ENCODE data around the gene MRPL1.
"Not testable (repeated sequence)": the region's sequence is repeated elsewhere in the genome, so short reads cannot be mapped to it uniquely, and the experiment has no call there.

MRPL1 gene

DNA sequence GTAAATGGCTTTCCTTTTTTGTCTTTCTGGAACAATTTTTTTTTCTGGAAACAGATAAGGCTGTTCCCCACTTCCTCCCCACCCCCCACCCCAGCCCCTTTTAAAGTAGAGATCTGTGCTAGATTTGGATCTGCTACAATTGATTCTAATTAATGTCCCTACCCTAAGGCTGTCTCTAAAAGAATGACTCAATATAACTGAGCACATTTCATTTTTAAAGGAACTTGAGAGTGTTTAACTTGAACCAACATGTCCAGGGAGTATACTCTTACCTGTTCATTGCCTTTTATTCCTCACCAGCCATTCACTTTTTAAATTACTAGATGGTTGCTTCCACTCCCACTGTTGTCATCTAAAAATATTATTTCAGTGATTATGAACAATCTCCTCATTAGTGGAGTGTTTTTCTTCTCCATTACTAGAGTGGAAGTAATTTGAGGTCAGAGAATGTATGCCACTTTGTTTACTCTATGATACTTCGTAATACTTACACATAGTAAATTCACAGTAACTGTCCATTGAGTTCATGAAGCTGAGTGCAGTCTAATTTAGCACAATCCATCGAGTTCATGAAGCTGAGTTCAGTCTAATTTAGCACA lies 29.4 kb upstream of the MRPL1 start:
- no peaks in the 10 kb centered on the region for H3K36me3 Mint-ChIP-seq (ENCODE audit: low read depth)
- intact Hi-C loops (cut with micrococcal nuclease): no loop called here
- no peaks in the 10 kb centered on the region for H3K9me3 Mint-ChIP-seq
- no peak overlapping the region for H3K4me3 Mint-ChIP-seq
- no peaks in the 10 kb centered on the region for H3K27me3 Mint-ChIP-seq
- H3K4me1 Mint-ChIP-seq (ENCODE audit: low read depth): no peaks in the 10 kb centered on the region
- no peak overlapping the region for H3K27ac Mint-ChIP-seq

DNA sequence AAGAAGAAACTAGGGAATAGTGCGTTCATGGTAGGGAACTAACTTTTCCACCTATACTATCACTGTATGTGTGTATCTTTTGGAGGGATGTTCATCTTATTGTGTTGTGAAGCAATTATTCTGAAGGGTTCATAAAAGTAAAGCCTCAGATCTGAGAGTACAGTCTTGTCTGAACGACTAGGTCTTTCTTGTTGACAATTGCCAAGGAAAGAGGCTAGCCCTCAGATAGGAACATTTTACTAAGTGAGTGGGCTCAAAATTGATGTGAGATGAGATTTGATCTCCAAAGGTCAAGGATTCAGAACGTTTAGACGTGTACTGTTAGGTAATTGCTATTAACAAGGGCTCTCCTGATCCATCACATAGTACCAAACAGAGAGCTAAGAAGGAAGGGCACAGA lies 28.2 kb upstream of the MRPL1 start:
- Mint-ChIP-seq H3K36me3 (ENCODE audit: low read depth) (no peaks in the 10 kb centered on the region), H3K4me1 (ENCODE audit: low read depth) (no peaks in the 10 kb centered on the region), H3K27me3 (no peaks in the 10 kb centered on the region), H3K9me3 (no peaks in the 10 kb centered on the region), H3K27ac (no peak overlapping the region), H3K4me3 (no peak overlapping the region)
- intact Hi-C loops (cut with micrococcal nuclease): no loop called here

DNA sequence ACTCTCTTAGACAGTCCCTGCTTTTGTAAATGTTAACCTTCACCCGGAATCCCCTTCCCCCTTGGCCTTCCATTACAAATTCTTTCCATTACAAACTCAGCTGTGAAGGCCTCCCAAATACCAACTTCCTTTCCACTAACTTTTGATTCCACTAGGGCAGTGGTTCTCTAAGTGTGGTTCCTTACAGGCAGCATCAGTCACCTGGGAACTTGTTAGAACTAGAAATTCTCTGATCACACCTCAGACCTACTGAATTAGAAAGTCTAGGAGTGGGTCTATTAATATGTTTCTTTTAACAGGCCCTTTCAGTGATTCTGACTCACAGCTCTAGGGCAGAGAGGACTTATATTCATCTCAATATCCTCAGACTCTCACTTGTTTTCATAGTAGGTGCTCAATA lies 19.0 kb upstream of the MRPL1 start:
- Mint-ChIP-seq H3K4me1 (ENCODE audit: low read depth) (no peaks in the 10 kb centered on the region), H3K27ac (no peak overlapping the region), H3K27me3 (no peaks in the 10 kb centered on the region), H3K36me3 (ENCODE audit: low read depth) (no peaks in the 10 kb centered on the region), H3K9me3 (no peaks in the 10 kb centered on the region), H3K4me3 (no peak overlapping the region)
- intact Hi-C loops (cut with micrococcal nuclease): no loop called here

DNA sequence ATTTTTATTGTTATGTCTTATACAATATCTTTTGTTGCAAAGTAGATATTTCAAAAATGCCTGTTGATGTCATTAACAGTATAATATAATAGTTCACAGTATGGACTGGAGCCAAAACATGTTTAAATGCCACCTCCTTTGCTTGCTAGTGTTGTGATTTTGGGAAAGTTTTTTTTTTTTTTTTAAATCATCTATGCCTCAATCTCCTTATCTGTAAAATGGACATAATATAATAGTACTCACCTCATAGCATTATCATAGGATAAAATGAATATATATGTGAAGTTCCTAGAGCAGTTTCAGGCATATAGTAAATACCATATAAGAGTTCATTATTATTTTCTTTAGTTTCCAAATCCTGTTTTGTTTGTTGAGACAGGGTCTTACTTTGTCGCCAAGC lies 18.3 kb upstream of the MRPL1 start:
- no peaks in the 10 kb centered on the region for H3K27me3 Mint-ChIP-seq

DNA sequence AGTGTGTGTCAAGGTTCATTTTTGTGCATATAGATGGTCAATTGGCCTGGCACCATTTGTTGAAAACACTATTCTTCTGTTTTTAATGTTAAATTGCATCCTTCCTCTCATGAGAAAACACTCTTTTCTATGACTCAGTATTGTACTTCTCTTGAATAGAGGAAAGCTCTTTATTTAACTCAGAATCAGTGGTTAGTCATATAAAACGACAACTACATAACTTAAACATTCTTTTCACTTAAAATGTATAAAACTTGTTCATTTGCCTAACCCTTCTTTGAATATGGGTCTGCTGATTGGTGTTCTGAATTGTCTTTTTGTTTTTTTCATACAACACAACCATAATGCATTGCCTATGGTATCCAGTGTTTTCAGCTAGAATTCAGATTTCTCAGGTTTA lies 17.2 kb upstream of the MRPL1 start:
- Mint-ChIP-seq H3K27ac (no peak overlapping the region), H3K27me3 (no peaks in the 10 kb centered on the region), H3K4me1 (ENCODE audit: low read depth) (no peaks in the 10 kb centered on the region), H3K36me3 (ENCODE audit: low read depth) (no peaks in the 10 kb centered on the region), H3K4me3 (no peak overlapping the region), H3K9me3 (no peaks in the 10 kb centered on the region)
- intact Hi-C loops (cut with micrococcal nuclease): no loop called here

More for the DNA sequence above, 18.3 kb upstream of the MRPL1 start:
- H3K4me1 Mint-ChIP-seq (ENCODE audit: low read depth): no peaks in the 10 kb centered on the region
- H3K36me3 Mint-ChIP-seq (ENCODE audit: low read depth): no peaks in the 10 kb centered on the region
- H3K9me3 Mint-ChIP-seq: no peaks in the 10 kb centered on the region
- no peak overlapping the region for H3K4me3 Mint-ChIP-seq
- H3K27ac Mint-ChIP-seq: no peak overlapping the region
- intact Hi-C loops (cut with micrococcal nuclease): no loop called here

DNA sequence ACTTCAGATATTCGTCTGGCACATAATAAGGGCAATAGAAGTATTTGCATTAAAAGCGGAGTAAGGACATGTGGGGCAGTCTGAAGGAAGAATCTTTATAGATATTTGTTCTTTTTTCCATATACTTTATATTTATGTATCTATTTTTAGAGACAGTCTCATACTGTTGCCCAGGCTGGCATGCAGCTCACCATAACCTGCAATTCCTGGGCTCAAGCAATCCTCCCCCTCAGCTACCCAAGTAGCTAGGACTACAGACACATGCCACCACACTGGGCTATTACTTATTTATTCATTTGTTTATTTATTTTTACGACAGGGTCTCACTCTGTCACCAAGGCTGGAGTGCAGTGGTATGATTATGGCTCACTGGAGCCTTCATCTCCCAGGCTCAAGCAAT lies 16.7 kb upstream of the MRPL1 start:
- H3K4me3 Mint-ChIP-seq: no peak overlapping the region
- no peaks in the 10 kb centered on the region for H3K9me3 Mint-ChIP-seq
- H3K4me1 Mint-ChIP-seq (ENCODE audit: low read depth): no peaks in the 10 kb centered on the region
- no peaks in the 10 kb centered on the region for H3K27me3 Mint-ChIP-seq
- H3K27ac Mint-ChIP-seq: no peak overlapping the region
- intact Hi-C loops (cut with micrococcal nuclease): no loop called here
- H3K36me3 Mint-ChIP-seq (ENCODE audit: low read depth): no peaks in the 10 kb centered on the region

DNA sequence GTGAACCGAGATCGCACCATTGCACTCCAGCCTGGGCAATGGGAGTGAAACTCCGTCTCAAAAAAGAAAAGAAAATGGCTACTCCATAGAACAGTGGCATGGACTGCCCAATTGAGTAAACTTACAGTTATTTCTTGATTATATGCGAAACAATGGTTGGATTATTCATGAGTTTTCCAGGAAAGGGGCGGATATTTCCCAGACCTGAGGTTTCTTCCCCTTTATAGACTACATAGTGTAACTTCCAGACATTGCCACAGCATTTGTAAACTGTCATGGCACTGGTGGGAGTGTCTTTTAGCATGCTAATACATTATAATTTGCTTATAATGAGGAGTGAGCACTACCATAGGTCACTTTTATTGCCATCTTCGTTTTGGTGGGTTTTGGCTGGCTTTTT lies 14.1 kb upstream of the MRPL1 start:
- Mint-ChIP-seq H3K27me3 (no peaks in the 10 kb centered on the region), H3K27ac (no peak overlapping the region), H3K9me3 (no peaks in the 10 kb centered on the region), H3K4me3 (no peak overlapping the region), H3K36me3 (ENCODE audit: low read depth) (no peaks in the 10 kb centered on the region), H3K4me1 (ENCODE audit: low read depth) (peaks cover 8% of the 10 kb centered on the region)
- intact Hi-C loops (cut with micrococcal nuclease): no loop called here

DNA sequence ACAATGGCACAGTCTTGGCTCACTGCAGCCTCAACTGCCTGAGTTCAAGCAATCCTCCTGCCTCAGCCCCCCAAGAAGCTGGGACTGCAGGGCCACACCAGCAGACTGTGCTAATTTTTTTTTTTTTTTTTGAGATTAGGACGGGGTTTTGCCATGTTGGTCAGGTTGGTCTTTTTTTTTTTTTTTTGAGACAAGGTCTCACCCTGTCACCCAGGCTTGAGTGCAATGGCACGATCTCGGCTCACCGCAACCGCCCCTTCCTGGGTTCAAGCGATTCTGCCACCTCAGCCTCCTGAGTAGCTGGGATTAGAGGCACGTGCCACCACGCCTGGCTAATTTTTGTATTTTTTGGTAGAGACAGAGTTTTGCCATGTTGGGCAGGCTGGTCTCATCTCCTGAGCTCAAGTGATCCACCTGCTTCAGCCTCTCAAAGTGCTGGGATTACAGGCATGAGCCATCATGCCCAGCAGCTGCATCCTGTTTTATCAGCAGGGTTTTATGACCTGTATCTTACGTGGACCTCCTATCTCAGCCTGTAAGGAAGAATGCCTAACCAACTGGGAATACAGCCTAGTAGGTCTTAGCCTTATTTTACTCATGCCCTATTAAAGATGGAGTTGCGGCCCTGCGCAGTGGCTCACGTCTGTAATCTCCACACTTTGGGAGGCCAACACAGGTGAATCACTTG lies 13.2 kb upstream of the MRPL1 start:
- Mint-ChIP-seq H3K4me1 (ENCODE audit: low read depth) (peaks cover 17% of the 10 kb centered on the region), H3K27ac (no peak overlapping the region), H3K36me3 (ENCODE audit: low read depth) (no peaks in the 10 kb centered on the region), H3K9me3 (no peaks in the 10 kb centered on the region), H3K27me3 (no peaks in the 10 kb centered on the region), H3K4me3 (no peak overlapping the region)
- intact Hi-C loops (cut with micrococcal nuclease): no loop called here

DNA sequence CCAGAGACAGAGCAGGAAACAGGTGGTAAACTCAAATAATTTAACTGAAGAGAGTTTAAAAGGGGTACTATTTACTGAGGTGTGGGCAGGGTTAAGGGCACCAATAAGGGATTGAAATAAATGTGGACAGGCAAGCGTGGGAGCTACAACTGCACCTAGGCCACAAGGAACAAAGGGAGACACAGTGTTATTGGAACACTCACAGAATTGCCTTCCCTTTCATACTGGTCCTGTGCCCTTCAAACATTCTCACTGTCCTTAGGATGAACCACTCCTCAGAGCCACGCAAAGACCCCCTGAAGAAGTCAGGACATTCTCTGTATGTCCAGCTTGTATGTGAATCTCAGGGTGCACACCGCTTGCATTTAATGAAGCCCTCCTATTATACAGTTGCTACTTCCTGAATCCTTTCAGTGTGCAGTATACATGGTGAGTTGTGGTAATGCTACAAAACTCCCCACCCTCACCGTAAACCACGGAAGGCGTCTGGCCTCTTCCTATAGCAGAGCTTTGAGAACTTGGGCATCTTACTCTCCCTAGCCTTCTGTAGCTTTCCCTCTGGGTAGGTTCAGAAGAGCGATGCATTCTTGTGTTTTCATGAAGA lies 9.6 kb upstream of the MRPL1 start:
- Mint-ChIP-seq H3K4me1 (ENCODE audit: low read depth) (peaks cover 31% of the 10 kb centered on the region), H3K27ac (peak overlapping the region; percentile 66), H3K4me3 (no peak overlapping the region), H3K36me3 (ENCODE audit: low read depth) (no peaks in the 10 kb centered on the region), H3K9me3 (no peaks in the 10 kb centered on the region), H3K27me3 (no peaks in the 10 kb centered on the region)
- intact Hi-C loops (cut with micrococcal nuclease): no loop called here

DNA sequence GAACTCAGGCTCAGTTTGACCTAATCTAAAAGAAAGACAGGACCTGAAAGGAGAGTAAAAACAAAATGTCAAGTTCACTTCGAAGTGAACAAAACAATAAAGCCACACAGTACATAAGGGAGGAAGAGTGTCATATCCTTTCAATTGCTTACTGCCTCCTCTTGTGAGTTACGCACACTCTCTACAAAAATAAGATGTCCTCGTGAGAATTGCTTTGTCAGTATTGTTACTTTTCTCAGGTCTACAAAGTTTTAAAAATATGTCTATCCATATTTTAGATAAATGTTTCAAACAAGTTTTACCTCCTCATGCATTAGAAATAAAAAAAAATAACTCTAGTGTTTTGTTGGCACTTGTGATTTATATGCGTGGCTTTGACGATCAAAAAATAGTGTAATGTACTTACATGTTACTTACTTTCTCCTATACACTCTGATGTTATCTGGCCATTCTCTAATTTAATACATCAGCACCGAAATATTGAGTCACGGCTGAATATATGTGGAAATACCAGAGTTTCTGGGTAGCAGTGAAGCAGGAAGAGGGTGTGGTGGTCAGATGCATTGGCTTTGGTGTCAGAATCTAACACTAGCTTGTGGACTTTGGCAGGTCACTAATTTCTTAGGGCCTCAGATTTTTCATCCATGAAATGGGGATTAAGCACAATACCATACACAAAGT lies 8.1 kb upstream of the MRPL1 start:
- intact Hi-C loops (cut with micrococcal nuclease): no loop called here
- Mint-ChIP-seq H3K4me3 (no peak overlapping the region), H3K4me1 (ENCODE audit: low read depth) (peaks cover 31% of the 10 kb centered on the region), H3K27me3 (no peaks in the 10 kb centered on the region), H3K36me3 (ENCODE audit: low read depth) (no peaks in the 10 kb centered on the region), H3K9me3 (no peaks in the 10 kb centered on the region), H3K27ac (no peak overlapping the region)

DNA sequence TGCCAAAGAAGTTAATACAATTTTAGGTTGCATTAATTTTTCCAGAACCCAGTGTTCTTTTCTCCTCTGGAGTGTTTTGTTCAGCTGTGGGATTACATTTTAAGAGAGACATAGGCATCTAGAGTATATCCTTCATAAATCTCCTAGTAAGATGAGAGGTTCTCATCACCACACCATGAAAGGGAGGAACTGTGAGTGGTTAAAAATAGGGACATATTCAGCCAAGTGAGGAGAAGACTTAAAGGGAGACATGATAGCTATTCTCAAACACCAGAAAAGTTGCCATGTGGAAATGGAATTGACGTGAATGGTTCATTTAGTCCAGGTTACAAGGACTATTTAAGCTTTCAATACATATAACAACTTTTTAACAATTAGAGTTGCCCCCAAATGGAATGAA lies 6.5 kb upstream of the MRPL1 start:
- intact Hi-C loops (cut with micrococcal nuclease): no loop called here
- no peak overlapping the region for H3K4me3 Mint-ChIP-seq
- H3K9me3 Mint-ChIP-seq: no peaks in the 10 kb centered on the region
- no peaks in the 10 kb centered on the region for H3K27me3 Mint-ChIP-seq
- H3K4me1 Mint-ChIP-seq (ENCODE audit: low read depth): peaks cover 31% of the 10 kb centered on the region
- no peaks in the 10 kb centered on the region for H3K36me3 Mint-ChIP-seq (ENCODE audit: low read depth)
- no peak overlapping the region for H3K27ac Mint-ChIP-seq

DNA sequence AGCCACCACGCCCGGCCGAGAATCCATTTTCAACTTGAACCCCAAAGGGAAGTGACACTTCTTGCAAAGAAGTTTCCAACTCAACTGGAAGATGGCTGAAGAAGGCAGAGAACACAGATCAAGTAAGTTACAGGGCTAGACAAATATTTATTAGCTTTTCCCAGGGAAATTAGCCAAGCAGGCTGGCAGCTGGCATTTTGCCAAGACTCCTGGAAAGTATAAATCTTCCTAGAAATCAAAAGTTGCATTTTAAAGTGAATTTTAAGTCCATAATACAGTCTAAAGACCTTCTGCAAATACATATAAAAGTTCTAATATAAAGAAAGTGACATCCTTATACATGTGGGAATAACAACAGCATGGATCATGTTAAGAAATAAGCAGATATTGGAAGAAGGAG lies 3.4 kb upstream of the MRPL1 start:
- Mint-ChIP-seq H3K36me3 (ENCODE audit: low read depth) (peaks cover 12% of the 10 kb centered on the region), H3K4me3 (no peak overlapping the region), H3K9me3 (no peaks in the 10 kb centered on the region), H3K4me1 (ENCODE audit: low read depth) (peaks cover 29% of the 10 kb centered on the region), H3K27me3 (no peaks in the 10 kb centered on the region), H3K27ac (peak overlapping the region; percentile 25)
- intact Hi-C loops (cut with micrococcal nuclease): no loop called here

DNA sequence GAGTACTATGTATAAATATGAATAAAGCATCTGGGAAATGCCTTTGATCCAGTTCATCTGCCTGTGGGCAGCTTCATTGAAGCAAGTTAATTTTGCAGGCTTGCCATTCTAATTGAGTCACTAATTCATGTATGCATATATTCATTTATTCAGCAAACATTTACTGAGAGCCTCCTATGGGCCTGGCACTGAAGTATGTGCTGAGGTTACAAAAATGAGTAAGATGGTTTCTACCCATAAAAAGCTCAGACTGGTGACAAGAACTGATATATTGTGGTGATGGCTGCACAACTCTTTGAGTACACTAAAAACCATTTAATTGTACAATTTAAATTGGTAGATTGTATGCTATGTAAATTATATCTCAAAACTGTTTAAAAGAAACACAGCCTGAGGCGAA lies 1.1 kb upstream of the MRPL1 start:
- intact Hi-C loops (cut with micrococcal nuclease): no loop called here
- no peaks in the 10 kb centered on the region for H3K27me3 Mint-ChIP-seq

DNA sequence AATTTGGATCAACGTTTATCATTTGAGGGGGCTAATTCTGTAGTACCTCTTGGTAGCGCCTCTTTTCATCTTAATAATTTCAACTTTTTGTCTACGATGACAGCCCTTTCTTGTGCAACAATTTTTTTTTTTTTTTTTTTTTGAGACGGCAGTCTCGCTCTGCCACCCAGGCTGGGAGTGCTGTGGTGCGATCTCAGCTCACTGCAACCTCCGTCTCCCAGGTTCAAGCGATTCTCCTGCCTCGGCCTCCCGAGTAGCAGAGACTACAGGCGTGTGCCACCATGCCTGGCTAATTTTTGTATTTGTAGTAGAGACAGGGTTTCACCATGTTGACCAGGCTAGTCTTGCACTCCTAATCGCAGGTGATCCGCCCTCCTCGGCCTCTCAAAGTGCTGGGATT lies 711 bp downstream of the MRPL1 start:
- H3K36me3 Mint-ChIP-seq (ENCODE audit: low read depth): peaks cover 39% of the 10 kb centered on the region
- peak overlapping the region; percentile 98 for H3K27ac Mint-ChIP-seq
- peak overlapping the region; percentile 97 for H3K4me3 Mint-ChIP-seq
- H3K27me3 Mint-ChIP-seq; H3K9me3 Mint-ChIP-seq; intact Hi-C loops (cut with micrococcal nuclease): not testable (repeated sequence)
- peaks cover 17% of the 10 kb centered on the region for H3K4me1 Mint-ChIP-seq (ENCODE audit: low read depth)

More for the DNA sequence above, 1.1 kb upstream of the MRPL1 start:
- peaks cover 24% of the 10 kb centered on the region for H3K4me1 Mint-ChIP-seq (ENCODE audit: low read depth)
- no peaks in the 10 kb centered on the region for H3K9me3 Mint-ChIP-seq
- H3K4me3 Mint-ChIP-seq: peak overlapping the region; percentile 97
- peaks cover 25% of the 10 kb centered on the region for H3K36me3 Mint-ChIP-seq (ENCODE audit: low read depth)
- H3K27ac Mint-ChIP-seq: peak overlapping the region; percentile 98
